Measurements from ENCODE around the gene FAM161B. TPM values are rescaled to one million over a fixed set of nuclear protein-coding genes. Genes with fewer than 3 reads are reported as not detected.

Gene FAM161B
- total RNA-seq, 2 donors from 2014 or later: 0.97 to 1.3 TPM

GRCh38 chr14:73909681-73910080 lies 40.2 kb downstream of the FAM161B start:
- Mint-ChIP-seq H3K4me3 (no peak overlapping the region), H3K4me1 (no peaks in the 10 kb centered on the region), H3K36me3 (ENCODE audit: low read depth) (peaks cover 72% of the 10 kb centered on the region), H3K9me3 (no peaks in the 10 kb centered on the region), H3K27me3 (ENCODE audit: insufficient read depth) (no peaks in the 10 kb centered on the region), H3K27ac (no peak overlapping the region)
- no peak overlapping the region for H3K4me3 ChIP-seq (ENCODE audit: low read length)
- DNase-seq: no peak
- H3K27ac ChIP-seq (ENCODE audit: low read depth, low read length): no peak overlapping the region
- no peaks in the 10 kb centered on the region for H3K27me3 ChIP-seq (ENCODE audit: control insufficient read depth, insufficient read depth, low read length, poor library complexity, severe bottlenecking)
- no peaks in the 10 kb centered on the region for H3K4me1 ChIP-seq (ENCODE audit: control insufficient read depth, insufficient read depth, low read length)
- H3K9ac ChIP-seq (ENCODE audit: extremely low read depth, low read length, poor library complexity, severe bottlenecking): no peak overlapping the region
- 94% methylated on average over 1 of the region's 1 CpG; no CpG with 5 or more reads in 1 of the 2 experiments for WGBS, 2 experiments (ENCODE audit: insufficient coverage in 1 of 2, insufficient read length in 1 of 2)
- TF ChIP-seq CTCF (conservative IDR thresholded peaks at IDR 0.05): no peak
- H3K36me3 ChIP-seq (ENCODE audit: control insufficient read depth, insufficient read depth, low read length): peaks cover 84% of the 10 kb centered on the region
- H3K9me3 ChIP-seq (ENCODE audit: control insufficient read depth, low read length): peaks cover 6% of the 10 kb centered on the region

- H3K27ac Mint-ChIP-seq: no peak overlapping the region
- no peak for DNase-seq
- H3K36me3 ChIP-seq (ENCODE audit: control insufficient read depth, insufficient read depth, low read length): peaks cover 84% of the 10 kb centered on the region
Observed at GRCh38 chr14:73903028-73903427, 46.9 kb downstream of the FAM161B start.

GRCh38 chr14:73896521-73896920 lies 53.4 kb downstream of the FAM161B start:
- Mint-ChIP-seq H3K27me3 (ENCODE audit: insufficient read depth) (no peaks in the 10 kb centered on the region), H3K4me1 (no peaks in the 10 kb centered on the region), H3K36me3 (ENCODE audit: low read depth) (peaks cover 56% of the 10 kb centered on the region), H3K27ac (no peak overlapping the region), H3K9me3 (no peaks in the 10 kb centered on the region), H3K4me3 (no peak overlapping the region)
- no peaks in the 10 kb centered on the region for H3K4me1 ChIP-seq (ENCODE audit: control insufficient read depth, insufficient read depth, low read length)
- peaks cover 94% of the 10 kb centered on the region for H3K36me3 ChIP-seq (ENCODE audit: control insufficient read depth, insufficient read depth, low read length)
- no peak overlapping the region for H3K4me3 ChIP-seq (ENCODE audit: low read length)
- 87 to 100% methylated on average over 1 of the region's 1 CpG for WGBS, 2 experiments (ENCODE audit: insufficient coverage in 1 of 2, insufficient read length in 1 of 2)
- DNase-seq: no peak
- H3K9me3 ChIP-seq (ENCODE audit: control insufficient read depth, low read length): no peaks in the 10 kb centered on the region
- no peak for TF ChIP-seq CTCF (conservative IDR thresholded peaks at IDR 0.05)
- H3K27me3 ChIP-seq (ENCODE audit: control insufficient read depth, insufficient read depth, low read length, poor library complexity, severe bottlenecking): no peaks in the 10 kb centered on the region
- no peak overlapping the region for H3K9ac ChIP-seq (ENCODE audit: extremely low read depth, low read length, poor library complexity, severe bottlenecking)
- no peak overlapping the region for H3K27ac ChIP-seq (ENCODE audit: low read depth, low read length)

More at GRCh38 chr14:73903028-73903427, 46.9 kb downstream of the FAM161B start:
- Mint-ChIP-seq H3K27me3 (ENCODE audit: insufficient read depth) (no peaks in the 10 kb centered on the region), H3K36me3 (ENCODE audit: low read depth) (peaks cover 56% of the 10 kb centered on the region), H3K4me1 (no peaks in the 10 kb centered on the region), H3K9me3 (no peaks in the 10 kb centered on the region), H3K4me3 (no peak overlapping the region)
- Histone ChIP-seq H3K9ac (ENCODE audit: extremely low read depth, low read length, poor library complexity, severe bottlenecking) (no peak overlapping the region), H3K9me3 (ENCODE audit: control insufficient read depth, low read length) (no peaks in the 10 kb centered on the region), H3K27me3 (ENCODE audit: control insufficient read depth, insufficient read depth, low read length, poor library complexity, severe bottlenecking) (no peaks in the 10 kb centered on the region), H3K4me3 (ENCODE audit: low read length) (no peak overlapping the region), H3K4me1 (ENCODE audit: control insufficient read depth, insufficient read depth, low read length) (no peaks in the 10 kb centered on the region), H3K27ac (ENCODE audit: low read depth, low read length) (no peak overlapping the region)
- 77 to 80% methylated on average over 3 of the region's 3 CpGs for WGBS, 2 experiments (ENCODE audit: insufficient coverage in 1 of 2, insufficient read length in 1 of 2)
- TF ChIP-seq CTCF (conservative IDR thresholded peaks at IDR 0.05): no peak

All from endodermal cell (in vitro differentiated cells).